HG03108 (cell line): ENCODE results near the gene NOXA1.
"Not testable (repeated sequence)": the region's sequence is repeated elsewhere in the genome, so short reads cannot be mapped to it uniquely, and the experiment has no call there.

Experiments
- ATAC-seq: cut with Tn5 transposase; IDR thresholded peaks from one replicate; pipeline ENCODE4 v1.9.1; 2021; ENCODE audit warnings: moderate library complexity; ENCODE audit not compliant: unreplicated experiment

The NOXA1 gene

DNA sequence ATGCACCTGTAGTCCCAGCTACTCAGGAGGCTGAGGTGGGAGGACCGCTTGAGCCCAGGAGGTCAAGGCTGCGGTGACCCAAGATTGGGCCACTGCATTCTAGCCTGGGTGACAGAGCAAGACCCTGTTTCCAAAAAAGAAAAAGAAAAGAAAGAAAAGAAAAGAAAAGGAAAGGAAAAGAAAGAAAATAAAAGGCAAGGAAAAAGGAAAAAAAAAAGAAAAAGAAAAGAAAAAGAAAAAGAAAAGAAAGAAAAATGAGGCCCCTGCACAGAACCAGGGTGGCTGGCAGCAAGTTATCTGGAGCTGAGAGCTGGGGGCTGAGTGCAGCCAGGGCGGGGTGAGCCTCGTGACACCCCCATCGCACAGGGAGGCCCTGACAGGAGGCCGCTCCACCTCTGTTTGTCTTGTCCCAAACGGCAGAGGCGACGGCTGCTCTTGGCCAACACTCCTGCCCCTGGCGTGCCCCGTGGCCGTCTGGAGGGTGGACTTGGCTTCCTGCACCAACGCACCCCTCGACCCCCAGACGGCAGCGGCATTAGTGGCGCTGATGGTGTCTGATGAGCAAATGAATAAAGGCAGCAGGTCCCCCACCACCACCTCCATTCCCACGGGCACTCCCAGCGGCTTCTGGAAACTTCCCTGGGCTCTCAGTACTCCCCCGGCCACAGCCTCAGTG, 17.0 kb upstream of the NOXA1 start:
- no peak for ATAC-seq

DNA sequence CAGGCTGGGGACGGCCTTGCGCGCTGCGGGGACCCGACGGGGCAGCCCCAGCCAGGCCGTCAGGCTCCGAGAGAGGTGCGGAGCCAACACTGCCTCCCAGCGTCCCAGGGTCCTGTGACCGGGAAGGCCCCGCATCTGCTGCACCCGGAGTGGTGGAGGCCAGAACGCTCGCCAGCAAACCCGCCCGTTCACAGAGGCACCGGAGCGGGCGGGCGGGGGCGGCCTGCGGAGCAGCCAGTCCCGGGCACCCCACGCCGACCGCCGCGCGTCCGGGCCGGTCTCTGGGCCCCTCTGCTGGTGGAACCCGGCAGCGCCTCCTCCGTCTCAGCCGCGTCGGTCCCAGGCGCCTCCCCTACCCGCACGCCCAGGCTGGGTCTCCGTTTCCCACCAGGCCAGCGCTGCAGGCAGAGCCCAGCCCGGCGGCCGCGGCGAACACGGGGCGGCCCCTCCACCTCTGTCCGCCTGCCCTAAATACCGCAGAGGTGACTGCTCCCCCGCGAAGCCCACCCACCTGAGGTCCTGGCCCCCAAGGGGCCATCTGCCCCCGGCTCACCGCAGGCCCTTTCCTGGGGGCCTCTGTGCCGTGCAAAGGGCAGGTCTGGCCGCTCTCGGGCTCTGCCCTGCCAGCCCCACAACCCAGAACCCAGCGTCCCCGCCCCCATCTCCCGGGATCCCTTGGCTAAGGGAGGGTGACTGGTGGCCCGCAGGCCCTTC, 16.2 kb upstream of the NOXA1 start:
- peak; percentile 46 for ATAC-seq

DNA sequence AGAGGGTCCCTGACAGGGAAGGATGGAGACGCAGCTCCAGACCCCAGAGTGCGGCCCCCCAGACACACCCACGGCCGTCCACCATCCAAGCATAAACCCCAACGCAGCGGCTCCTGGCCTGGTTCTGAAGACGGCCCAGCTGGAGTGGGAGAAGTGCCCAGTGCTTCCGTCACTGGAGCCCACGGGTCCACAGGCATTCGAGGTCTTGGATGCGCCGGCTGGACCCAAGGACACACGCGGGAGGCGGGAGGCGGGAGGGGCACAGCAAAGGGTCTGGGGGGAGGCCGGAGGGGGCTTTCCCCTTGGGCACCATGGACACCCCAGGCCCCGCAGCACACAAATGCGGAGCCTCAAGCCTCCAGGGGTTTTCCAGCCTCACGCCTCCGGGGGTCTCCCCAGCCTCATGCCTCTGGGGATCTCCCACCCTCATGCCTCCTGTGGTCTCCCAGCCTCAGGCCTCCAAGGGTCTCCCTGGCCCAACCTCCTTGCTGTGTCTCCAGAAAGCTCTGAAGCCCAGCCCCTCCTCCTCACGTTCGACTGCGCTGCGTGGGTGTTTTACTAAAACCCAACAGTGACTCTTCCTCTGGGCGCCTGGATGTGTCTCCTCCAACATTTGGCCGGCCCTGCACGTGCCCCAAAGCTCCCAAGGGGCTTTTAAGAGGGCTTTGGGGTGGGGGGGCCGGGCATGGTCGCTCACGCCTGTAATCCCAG, 15.4 kb upstream of the NOXA1 start:
- no peak for ATAC-seq

DNA sequence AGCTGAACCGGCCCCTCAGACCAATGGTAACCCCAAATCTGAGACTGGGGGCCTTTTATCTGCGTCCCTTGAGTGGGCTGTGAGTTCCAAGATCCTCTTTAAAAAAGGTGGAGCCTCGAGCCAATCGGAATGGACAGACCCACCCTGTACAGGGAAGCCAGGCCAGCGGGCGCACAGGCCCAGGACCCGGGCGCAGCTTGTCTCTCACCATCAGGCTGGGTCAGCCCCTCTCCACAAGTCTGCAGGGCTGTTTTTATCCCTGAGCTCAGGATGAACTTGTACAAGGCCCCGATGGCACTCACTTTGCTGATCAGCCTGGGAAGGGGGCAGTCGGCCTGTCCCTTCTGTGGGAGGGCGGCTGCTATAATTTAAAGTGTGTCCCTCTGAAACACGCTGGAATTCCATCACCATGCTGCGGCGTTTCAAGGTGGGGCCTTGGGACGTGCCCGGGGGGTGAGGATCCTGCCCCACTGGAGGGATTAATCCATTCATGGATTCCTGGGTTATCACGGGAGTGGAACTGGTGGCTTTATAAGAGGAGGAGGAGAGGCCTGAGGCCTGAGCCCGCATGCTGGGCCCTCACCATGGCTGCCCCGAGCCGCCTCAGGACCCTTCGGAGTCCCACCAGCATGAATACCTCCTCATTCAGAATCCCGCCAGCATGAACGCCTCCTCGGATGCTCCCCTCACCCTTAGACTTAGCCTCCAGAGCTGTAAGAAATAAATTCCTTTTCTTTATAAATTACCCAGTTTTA, 14.4 kb upstream of the NOXA1 start:
- no peak for ATAC-seq

DNA sequence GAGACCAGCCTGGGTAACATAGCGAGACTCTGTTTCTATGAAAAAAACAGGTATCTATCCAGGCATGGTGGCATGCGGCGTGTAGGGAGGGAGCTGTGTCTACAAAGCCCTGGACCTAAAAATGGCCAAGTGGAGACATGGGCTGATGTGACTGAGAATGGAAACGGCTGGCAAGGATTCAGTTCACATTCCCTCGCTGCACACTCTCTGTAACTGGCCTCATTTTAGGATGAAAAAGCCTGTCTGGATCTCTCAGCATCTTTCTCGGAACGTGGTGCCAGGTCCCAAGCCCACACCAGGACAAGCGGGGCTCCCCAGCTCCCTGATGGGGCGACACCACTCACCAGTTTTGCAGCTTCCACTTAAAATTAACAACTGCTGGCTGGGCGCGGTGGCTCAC, 13.7 kb upstream of the NOXA1 start:
- ATAC-seq, result no peak

DNA sequence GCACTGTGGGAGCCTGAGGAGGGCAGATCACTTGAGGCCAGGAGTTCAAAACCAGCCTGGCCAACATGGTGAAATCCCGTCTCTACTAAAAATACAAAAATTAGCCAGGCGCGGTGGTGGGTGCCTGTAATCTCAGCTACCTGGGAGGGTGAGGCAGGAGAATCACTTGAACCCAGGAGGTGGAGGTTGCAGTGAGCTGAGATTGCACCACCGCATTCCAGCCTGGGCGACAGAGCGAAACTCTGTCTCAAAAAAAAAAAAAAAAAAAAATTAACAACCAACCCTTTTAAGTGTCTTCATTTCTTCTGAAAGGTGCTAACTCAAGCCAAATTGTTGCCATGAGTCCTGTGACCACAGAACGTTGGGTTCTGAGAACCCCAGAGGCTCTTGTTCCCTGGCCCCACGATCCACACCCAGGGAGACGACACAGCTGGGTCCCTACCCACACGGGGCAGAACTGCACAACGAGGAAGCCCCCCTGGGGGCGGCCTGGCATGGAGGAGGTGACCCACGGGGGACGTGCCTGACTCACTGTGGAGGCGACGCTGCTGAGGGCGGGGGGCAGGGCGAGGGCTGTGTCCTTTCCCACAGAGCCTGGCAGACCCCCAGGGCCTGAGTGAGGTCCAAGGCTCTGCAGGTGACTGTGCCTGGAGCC, 12.8 kb upstream of the NOXA1 start:
- not testable (repeated sequence) for ATAC-seq

DNA sequence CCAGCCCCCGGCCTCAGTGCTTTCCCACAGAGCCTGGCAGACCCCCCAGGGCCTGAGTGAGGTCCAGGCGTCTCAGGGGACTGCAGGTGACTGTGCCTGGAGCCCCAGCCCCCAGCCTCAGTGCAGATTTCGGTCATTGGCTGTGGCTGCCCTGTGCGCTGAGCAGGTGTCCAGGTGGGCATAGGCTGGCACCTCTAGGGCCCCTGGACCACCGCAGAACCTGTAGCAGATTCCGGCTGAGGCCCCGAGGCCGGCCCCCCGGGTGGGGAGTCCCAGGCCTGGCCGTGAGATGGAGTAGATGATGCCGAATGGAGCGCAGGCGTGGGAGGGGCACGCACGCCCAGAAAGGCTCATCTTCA, 12.3 kb upstream of the NOXA1 start:
- ATAC-seq, result no peak

DNA sequence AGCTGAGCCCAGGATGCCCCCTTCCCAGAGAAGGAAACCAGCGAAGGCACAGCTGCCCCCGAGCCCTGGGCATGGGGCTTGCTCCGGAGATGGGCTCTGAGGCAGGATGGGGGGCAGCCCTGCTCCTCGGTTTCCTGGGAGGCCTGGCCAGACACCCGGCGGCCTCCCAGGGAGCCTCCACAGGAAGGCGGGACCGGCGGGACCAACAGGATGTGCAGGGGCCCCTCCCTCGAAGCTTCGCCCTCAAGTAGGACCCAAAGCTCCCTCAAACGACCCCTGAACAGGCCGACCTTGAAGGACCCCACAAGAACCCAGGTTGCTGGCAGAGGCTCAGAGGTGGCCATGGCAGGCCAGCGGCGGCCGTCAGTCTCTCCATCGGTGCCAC, 11.9 kb upstream of the NOXA1 start:
- no peak for ATAC-seq

DNA sequence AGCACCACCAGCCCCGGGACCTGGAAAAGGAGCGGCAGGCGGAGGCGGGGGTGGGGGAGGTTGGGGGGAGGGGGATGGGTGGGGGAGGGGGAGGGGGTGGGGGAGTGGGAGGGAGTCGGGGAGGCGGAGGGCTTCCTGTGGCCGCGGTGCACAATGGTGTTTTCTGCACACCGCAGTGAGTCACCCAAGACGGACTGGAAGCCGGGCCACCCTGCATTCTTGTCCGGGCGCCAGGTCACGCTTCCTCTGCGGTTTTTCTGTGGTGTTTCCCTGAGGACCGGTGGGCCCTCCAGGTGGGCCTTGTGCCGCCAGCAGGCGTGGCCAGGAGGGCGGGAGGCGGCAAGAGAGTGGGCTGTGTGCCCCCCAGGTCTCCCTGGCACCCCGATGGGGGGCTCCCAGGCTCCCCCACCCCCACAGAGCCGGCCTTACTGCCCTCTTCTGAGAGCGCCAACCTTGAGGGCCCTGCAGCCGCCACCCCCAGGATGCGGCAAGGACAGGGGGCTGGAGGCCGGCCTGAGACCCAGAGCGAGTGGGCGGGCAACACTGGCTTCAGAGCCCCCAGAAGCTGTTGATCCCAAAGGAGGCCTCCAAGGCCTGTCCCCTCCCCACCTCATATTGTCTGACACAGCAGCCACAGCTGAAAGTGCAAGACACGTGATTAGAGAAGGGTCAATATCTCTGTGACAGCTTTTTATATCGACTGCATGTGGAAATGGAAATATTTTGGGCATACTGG, 11.4 kb upstream of the NOXA1 start:
- ATAC-seq, result no peak

DNA sequence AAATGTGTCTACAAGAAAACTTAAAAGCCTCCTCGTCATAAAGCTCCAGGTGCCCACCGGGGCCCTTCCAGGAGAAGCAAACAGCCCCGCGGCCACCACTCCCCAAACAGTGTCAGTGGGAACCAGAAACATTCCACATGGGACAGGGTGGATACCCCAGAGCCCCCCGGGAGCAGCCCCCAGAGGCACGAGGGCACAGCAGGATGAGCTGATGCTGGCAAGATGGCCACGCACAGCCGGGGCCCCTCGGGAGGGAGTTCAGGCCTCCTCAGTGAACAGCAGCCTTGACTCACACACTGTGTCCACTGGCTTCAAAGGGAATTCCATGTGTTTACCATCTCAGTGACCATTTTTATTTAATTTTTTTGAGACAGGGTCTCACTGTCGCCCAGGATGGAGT, 10.8 kb upstream of the NOXA1 start:
- ATAC-seq, result no peak

DNA sequence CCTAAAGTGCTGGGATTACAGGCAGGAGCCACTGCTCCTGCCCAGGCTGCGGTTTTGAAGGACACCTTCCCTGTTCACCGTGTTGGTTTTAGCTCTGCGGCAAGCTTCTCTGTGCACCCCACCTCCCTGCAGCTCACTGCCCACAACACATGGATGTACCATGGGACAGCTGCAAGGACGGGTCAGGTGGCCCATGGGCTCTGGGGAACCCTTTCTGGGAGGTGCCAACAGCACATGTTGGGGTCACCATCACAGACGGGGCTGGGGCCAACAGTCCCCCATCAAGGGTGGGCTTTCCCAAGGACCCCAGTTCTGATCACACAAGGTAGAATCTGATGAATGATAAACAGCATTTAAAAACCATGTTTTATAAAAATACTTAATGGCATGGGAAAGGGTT, 7.7 kb upstream of the NOXA1 start:
- ATAC-seq, result no peak

DNA sequence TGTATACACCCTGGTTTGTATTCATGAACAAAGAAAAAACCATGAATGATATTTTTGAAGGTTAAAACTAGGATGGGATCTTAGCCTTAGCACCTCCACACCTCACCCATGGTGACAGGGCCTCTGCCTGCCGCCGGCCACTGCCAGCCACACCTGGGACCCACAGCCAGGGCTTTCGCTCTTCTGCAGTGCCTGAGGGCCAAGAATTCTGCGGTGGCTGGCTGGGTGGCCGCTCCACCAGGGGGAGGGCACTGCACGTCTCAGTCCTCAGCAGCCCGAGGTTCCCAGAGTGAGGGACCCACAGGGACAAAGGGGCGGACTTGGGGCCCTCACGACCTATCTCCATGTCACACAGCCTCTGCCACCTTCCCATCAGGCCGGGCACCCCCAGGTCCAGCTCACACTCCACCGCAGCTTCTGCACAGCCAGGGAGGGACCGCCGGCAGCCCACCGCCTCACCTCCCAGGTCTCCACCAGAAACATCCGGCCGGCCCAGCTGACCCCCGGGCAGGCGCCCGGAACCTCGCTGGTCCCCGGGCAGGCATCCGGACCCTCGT, 7.1 kb upstream of the NOXA1 start:
- ATAC-seq, result no peak

DNA sequence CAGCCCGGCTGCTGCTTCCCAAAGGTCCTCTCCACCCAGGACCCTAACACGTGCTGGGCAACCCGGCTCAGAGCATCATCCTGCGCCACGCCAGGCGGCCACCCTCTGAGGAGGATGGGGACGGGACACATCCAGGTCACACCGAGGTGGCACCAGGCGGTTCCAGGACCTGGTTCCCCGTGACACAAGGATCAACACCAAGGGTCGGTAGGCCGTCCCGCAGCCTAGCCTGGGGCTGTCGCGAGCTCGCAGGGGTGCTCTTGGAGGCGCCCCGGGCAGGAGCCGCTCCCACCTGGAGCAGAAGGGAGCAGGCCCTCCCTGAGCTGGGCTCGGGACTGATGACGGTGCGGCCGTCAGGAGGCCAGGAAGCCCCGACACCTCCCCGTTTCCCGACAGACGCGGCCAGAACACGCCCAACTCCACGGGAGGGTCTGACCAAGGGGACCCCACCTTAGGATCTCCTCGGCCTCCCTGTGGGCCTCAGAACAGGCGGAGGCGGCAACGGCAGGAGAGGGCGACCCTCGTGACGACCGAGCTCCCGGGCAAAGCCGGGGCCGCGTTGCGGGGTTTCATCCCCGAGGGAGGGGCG, 6.5 kb upstream of the NOXA1 start:
- ATAC-seq, result no peak

DNA sequence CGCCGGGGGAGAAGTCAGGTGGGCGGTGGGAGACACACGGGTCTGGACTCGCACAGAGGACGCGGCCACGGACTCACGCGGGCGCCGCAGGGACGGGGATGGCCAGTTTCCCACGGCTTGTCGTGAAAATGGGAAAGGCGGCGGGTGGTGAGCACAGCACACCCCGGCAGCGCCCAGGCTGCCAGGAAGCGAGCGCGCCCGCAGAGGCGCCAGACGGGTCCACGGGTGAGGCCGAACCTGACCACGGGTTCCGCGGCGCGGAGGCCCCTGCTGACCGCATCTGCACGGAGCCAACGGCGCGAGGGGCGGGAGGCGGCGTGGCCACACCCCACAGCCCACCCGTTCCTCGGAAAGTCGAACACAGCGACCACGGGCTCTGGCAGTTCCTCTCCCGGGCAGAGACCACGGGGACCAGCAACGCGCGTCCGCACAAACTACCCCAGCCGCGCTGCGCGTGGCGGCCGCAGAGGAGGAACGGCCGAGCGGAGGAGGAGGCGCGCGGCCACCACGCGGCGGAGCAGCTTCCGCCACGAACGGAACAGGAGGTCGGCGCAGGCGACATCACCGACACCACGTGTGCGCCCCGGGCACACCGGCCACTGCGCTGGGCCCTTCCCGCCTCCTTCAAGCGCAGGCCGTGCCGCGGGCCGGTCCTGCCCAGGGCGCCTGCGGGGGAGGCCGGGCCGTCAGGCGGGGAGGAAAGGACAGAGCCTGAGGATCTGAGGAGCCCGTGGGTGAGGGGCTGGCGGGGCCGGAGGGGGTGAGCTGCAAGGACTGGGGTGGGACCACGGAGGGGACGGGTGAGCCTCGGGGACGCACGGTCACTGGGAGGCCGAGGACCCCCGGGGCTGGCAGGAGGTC, 5.8 kb upstream of the NOXA1 start:
- no peak for ATAC-seq

DNA sequence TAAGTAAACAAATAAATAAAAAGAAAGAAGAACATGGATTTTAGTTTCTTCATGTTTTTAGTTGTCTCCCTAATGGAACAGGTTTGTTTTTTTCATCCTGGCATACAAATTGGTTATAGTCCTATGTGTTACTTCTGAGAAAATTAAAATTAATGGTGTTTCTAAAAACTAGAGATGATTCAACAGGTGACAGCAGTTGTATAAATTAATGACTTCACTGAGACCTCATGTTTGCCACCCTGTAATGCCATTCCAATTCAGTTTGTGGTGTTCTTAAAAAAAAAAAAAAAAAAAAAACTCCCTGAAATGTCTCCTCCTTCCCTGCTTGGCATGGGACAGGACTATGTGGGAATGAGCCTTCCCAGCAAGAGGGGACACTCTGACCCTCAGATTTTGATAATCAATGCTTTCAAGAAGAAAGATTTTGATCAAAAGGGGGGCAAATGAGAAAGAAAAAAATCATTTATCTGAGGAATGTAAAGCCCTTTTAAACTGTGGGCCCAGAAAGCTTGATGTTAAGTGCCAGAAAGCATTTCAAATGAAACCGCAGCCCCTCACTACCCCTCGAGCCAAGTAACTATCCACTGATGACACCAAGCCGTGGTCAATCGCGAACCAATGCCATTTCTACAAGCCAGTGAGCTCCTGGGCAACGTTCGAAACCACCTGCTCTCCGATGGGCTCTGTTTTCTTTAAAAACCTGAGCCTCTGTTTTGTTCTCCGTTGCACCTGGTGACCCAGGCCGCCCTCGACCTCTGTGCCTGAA, 1.2 kb upstream of the NOXA1 start:
- no peak for ATAC-seq

DNA sequence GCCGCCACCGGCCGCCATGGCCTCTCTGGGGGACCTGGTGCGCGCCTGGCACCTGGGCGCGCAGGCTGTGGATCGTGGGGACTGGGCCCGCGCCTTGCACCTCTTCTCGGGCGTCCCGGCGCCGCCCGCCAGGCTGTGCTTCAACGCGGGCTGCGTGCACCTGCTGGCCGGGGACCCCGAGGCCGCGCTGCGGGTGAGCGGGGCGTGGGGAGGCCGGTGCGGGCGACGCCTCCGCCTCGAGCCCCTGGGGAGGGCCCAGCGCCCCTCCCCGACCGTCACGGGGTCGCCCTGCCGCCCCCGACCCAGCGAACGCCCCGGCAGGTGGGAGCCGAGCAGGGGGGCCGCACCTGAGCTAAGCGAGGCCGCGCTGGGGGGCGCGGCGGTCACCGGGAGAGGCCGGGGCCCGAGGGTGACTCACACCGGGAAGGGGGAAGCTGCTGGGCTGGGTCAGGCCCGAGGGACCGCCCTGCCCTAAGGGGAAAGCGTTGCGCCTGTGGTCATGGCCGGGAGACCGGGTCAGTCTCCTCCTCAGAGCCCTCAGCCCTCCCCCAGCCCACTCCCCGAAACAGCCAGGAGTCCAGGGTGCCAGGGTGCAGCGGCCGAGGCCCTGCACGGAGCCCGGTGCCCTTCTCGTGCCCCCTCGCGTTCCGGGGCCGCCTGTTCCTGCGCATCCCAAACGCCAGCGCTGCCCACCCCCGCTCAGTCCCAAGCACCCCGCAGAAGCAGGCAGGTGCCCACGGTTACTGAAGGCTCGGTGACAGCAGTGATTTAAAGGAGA, 510 bp downstream of the NOXA1 start:
- ATAC-seq, result peak; percentile 9

DNA sequence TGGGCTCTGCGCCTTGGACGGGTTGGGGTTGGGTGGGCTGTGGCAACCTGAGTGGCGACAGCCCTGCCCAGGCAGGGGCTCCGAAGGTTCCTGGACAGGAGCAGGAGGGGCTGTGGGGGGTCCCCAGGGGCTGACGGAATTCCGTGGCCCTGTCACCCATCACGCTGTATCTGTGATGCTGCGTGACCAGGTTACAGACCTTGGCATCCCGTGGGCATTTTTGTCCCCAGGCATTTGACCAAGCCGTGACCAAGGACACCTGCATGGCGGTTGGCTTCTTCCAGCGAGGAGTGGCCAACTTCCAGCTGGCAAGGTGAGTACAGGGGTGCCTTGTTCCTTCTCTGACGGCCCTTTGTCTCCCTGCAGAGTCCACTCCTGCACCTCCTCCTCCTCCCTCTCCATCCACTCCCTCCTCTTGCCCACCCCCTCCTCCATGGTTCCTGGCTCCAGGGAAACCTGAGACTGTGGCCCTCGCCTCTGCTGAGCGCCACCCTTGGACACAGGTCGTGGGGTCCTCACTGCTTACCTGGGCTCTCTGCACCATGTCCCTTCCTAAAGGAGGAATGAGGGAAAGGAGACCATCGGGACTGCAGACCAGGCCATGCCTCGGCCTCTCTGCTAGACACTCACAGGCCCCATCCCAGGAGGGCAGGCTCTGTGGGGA, 3.0 kb downstream of the NOXA1 start:
- no peak for ATAC-seq
